Chondrocyte (in vitro differentiated cells): ENCODE measurements around the gene C1QC. TPM values are rescaled to one million over a fixed set of nuclear protein-coding genes. Genes with fewer than 3 reads are reported as not detected.

ENCODE experiments used
- DNase-seq: peaks from one replicate; pipeline ENCODE4 v3.0.0; 2021; ENCODE audit warnings: mixed read lengths, low spot score
- H3K27ac Mint-ChIP-seq: one replicate; pipeline ENCODE4 v1.8.0; 2021; ENCODE audit warnings: mild to moderate bottlenecking, moderate library complexity, mixed read lengths; ENCODE audit not compliant: unreplicated experiment
- H3K27me3 Mint-ChIP-seq: 2 replicates; pipeline ENCODE4 v1.8.0; 2021; ENCODE audit warnings: low read depth, mixed read lengths
- H3K36me3 Mint-ChIP-seq: 2 replicates; pipeline ENCODE4 v1.8.0; 2021; ENCODE audit warnings: low read depth, mixed read lengths
- H3K4me1 Mint-ChIP-seq: 2 replicates; pipeline ENCODE4 v1.8.0; 2021; ENCODE audit warnings: low read depth, mild to moderate bottlenecking, mixed read lengths
- H3K4me3 Mint-ChIP-seq: one replicate; pipeline ENCODE4 v1.8.0; 2021; ENCODE audit warnings: mild to moderate bottlenecking, moderate library complexity, mixed read lengths; ENCODE audit not compliant: unreplicated experiment
- H3K9me3 Mint-ChIP-seq: 2 replicates; pipeline ENCODE4 v1.8.0; 2021; ENCODE audit warnings: low read depth, mixed read lengths
- CTCF ChIP-seq: fragments of 200-600 bp; sonication (generic); IDR thresholded peaks from 2 replicates; pipeline ENCODE4 v1.5.0; 2021; ENCODE audit warnings: antibody characterized with exemption, mild to moderate bottlenecking, moderate library complexity
- total RNA-seq: library from RNA; stranded (reverse); gene quantifications from 3 replicates; pipeline ENCODE4 v1.2.1, GENCODE V29; 2021

C1QC gene
- total RNA-seq, 1 donor from 2014 or later, result not detected

GRCh38 chr1:22635436-22635835 is 8.0 kb upstream of the C1QC start:
- Mint-ChIP-seq H3K27ac (no peak overlapping the region), H3K9me3 (no peaks in the 10 kb centered on the region), H3K27me3 (peaks cover 41% of the 10 kb centered on the region), H3K4me1 (peaks cover 5% of the 10 kb centered on the region), H3K4me3 (no peak overlapping the region), H3K36me3 (peaks cover 2% of the 10 kb centered on the region)
- no peak for TF ChIP-seq CTCF
- DNase-seq, result no peak

GRCh38 chr1:22636353-22636752 is 7.1 kb upstream of the C1QC start, which contains the start of gene C1QA:
TSS of gene C1QA (plus strand) at chr1:22636628. CDS start at chr1:22637617, 989 bp downstream.
- Mint-ChIP-seq H3K4me3 (no peak within 1 kb of the TSS), H3K27ac (no peak within 1 kb of the TSS), H3K36me3 (peaks cover 2% of the 10 kb centered on the region), H3K9me3 (no peaks in the 10 kb centered on the region), H3K4me1 (peaks cover 5% of the 10 kb centered on the region), H3K27me3 (peaks cover 35% of the 10 kb centered on the region)
- no peak for TF ChIP-seq CTCF
- no peak for DNase-seq

- no peaks in the 10 kb centered on the region for H3K9me3 Mint-ChIP-seq
- peaks cover 5% of the 10 kb centered on the region for H3K4me1 Mint-ChIP-seq
- H3K27me3 Mint-ChIP-seq, result peaks cover 32% of the 10 kb centered on the region
- H3K4me3 Mint-ChIP-seq, result no peak overlapping the region
- no peak for DNase-seq
- no peak overlapping the region for H3K27ac Mint-ChIP-seq
- peaks cover 2% of the 10 kb centered on the region for H3K36me3 Mint-ChIP-seq
- TF ChIP-seq CTCF, result no peak
Observed at GRCh38 chr1:22636927-22637326, 6.5 kb upstream of the C1QC start.

- Mint-ChIP-seq H3K9me3 (no peaks in the 10 kb centered on the region), H3K4me1 (peaks cover 5% of the 10 kb centered on the region), H3K4me3 (no peak overlapping the region), H3K27ac (no peak overlapping the region), H3K36me3 (peaks cover 2% of the 10 kb centered on the region), H3K27me3 (peaks cover 25% of the 10 kb centered on the region)
- TF ChIP-seq CTCF, result no peak
- DNase-seq, result no peak
Observed at GRCh38 chr1:22637907-22638445, 5.5 kb upstream of the C1QC start.

GRCh38 chr1:22638476-22639234 is 4.8 kb upstream of the C1QC start:
- peaks cover 5% of the 10 kb centered on the region for H3K4me1 Mint-ChIP-seq
- no peaks in the 10 kb centered on the region for H3K36me3 Mint-ChIP-seq
- H3K27me3 Mint-ChIP-seq, result peaks cover 18% of the 10 kb centered on the region
- H3K27ac Mint-ChIP-seq, result no peak overlapping the region
- no peak for TF ChIP-seq CTCF
- DNase-seq, result no peak
- H3K9me3 Mint-ChIP-seq, result no peaks in the 10 kb centered on the region
- no peak overlapping the region for H3K4me3 Mint-ChIP-seq
